GM19463 (cell line): ENCODE data around the gene AP3S2.
"Not testable (repeated sequence)": the region's sequence is repeated elsewhere in the genome, so short reads cannot be mapped to it uniquely, and the experiment has no call there.

ENCODE experiments used
- ATAC-seq: cut with Tn5 transposase; IDR thresholded peaks from one replicate; pipeline ENCODE4 v1.9.1; 2021; ENCODE audit warnings: mild to moderate bottlenecking, moderate library complexity; ENCODE audit not compliant: unreplicated experiment

Gene AP3S2

GRCh38 chr15:89836267-89837133 is 57.3 kb downstream of the AP3S2 start:
- ATAC-seq, result no peak

GRCh38 chr15:89835176-89835564 is 58.6 kb downstream of the AP3S2 start:
- ATAC-seq, result no peak

DNA sequence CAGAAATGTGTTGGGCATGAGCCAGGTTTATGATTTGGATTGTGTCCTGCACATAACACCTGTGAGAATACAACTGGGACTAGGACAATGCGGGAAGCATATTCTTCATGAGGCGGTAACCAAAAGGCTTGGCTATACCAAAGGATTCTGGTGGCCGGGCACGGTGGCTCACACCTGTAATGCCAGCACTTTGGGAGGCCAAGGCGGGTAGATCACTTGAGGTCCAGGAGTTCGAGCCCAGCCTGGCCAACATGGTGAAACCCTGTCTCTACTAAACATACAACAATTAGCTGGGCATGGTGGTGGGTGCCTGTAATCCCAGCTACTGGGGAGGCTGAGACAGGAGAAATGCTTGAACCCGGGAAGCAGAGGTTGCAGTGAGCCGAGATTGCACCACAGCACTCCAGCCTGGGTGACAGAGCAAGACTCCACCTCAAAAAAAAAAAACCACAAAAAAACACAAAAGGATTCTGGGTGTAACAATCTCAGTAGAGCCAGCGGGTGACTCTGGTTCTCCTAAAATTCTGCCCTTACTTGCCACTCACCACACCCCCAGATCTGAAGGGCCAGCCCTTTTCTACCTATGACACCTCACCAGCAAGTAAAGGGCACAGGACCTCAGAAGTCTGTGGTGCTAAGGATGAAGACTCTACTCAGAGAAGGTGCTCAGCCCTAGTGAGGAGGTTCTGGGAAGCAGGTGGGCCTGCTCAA is 59.2 kb downstream of the AP3S2 start:
- ATAC-seq, result not testable (repeated sequence)

DNA sequence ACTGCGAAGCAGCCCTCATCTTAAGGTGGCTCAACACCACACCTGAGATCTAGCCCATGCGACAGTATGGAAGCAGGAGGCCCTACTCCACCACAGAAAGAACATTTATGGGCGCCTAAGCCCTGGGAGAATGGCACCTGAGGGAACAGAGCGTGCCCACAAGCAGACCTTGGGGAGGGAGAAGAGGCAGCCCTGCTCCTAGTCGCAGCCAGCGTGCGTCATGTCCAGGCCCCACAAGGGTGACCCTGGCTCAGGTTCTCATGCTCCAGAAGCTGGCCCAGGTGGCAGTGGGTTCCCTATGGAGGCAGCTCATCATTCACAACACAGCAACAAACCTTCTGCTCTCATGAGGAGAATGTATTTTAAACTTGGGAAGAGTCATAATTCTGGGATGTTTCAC is 59.8 kb downstream of the AP3S2 start:
- no peak for ATAC-seq

- ATAC-seq, result no peak
Measured at GRCh38 chr15:89830639-89831038, 63.2 kb downstream of the AP3S2 start.

GRCh38 chr15:89829616-89830440 is 64.0 kb downstream of the AP3S2 start:
- no peak for ATAC-seq

DNA sequence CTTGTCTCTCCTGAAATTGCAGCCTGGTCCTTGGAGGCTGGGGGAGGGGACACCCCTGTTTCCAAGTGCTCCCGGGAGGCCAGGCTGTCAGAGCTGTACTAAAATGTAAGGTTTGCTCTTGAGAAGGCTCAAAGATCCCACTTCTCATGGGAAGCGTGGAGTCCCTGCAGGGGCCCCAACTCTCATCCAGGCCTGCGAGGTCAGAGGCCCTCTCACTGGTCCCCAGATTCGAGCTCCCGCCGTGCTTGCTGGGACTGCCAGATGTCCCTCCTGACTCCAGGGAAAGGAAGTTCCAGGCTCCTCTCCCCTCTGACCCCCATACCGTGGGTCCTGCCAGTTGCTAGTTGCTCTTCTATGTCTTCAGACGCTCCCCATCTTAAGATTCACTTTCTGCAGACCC is 64.6 kb downstream of the AP3S2 start:
- ATAC-seq, result no peak

DNA sequence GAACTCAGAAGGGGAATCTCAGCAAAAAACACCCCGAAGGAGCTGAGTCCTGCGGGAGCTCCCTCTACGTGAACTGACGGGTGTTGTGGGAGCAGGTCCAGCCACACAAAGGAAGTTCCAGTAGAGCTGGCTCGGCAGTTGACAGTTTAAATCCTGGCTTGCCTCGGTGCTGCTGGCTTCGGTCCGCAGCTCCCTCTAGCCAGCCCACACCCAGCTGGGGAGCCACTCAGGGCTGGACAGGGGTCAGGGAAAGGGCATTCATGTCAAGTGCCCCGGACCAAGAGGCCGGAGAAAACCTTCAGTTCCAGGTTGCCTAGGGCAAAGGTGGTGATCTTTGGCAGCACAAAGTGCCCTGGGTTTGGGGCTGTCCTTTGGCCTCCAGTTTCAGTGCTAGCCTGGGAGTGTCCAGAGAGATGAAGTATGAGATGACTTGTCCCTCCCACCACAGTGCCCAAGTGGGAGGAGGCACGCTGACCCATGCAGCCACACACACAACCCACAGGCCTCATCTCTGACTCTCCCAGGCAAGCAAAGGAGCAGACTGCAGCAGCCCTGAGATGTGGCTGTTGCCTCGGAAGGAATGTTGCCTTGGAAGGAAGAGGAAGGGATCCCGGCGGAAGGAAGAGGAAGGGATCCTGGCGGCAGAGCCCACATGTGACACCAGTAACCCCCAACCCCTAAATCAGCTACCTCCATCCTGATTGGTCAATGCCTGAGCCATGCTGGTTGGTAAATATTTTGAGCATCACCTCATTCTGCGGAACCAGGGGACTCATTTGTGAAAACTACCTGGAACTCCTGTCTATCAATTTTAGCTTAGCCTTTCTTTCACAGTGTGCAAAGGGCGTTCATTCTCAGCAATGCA is 65.3 kb downstream of the AP3S2 start:
- no peak for ATAC-seq

DNA sequence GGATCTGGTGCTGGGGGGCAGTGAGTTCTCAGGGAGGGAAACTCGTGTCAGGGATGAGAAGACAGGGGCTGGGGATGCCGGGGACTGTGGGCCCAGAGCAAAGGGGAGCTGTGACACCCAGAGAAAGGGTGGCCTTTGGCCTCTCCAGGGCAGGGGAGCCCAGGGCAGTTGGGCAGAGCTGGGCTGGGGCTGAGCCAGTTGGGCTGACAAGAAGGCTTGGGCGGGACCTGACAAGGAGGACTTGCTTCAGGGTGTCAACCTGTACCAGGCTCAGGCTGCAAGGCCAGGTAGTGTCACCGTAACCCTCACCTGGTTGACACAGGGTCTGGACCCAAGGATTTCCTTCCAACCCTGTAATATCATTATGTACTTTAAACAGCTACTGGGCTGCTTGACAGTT is 66.0 kb downstream of the AP3S2 start:
- ATAC-seq, result no peak

GRCh38 chr15:89826671-89827655 is 66.8 kb downstream of the AP3S2 start:
- no peak for ATAC-seq

DNA sequence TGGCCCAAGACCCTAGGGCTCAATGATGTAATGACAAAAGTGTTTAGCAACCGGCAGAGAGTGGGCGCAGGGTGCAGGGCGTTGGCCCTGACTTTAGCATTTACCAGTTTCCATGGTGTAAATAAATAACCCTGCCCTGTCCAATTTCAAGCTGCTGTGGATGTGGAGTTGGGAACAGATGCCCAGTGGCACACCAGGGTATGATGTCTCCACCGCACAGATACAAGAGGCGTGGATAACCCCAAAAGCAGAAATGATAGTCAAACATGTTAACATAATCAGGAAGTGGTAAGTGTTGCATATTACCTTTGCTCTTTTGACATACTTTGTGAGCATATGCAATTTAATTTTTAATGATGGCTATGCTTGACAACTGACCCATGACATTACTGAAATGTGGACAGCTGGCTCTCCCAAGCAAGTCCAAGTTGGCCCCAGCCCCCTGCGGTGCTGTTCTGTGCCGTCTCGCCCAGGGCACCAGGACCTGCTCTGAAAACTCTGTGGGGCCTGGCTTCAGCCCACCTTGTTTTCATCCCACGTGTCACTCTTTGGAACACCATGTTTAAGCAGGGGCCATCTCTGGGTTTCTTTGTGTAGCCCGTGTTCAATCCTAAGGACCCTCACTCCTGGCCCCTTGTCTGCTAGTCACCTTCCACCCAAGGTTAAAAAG is 68.4 kb downstream of the AP3S2 start:
- ATAC-seq, result no peak

- no peak for ATAC-seq
Measured at GRCh38 chr15:89824607-89824867, 69.3 kb downstream of the AP3S2 start.

- ATAC-seq, result no peak
Measured at GRCh38 chr15:89823836-89824606, 69.8 kb downstream of the AP3S2 start.

GRCh38 chr15:89822951-89823711 is 70.7 kb downstream of the AP3S2 start:
- no peak for ATAC-seq

- no peak for ATAC-seq
Measured at GRCh38 chr15:89822611-89822950, 71.2 kb downstream of the AP3S2 start.

GRCh38 chr15:89822026-89822425 is 71.8 kb downstream of the AP3S2 start:
- peak; percentile 48 for ATAC-seq
